Esophagus muscularis mucosa (tissue), 4 donors: ENCODE data around the gene KIAA2012.

Source experiments
- CTCF ChIP-seq, 3 experiments: fragments of 200-600 bp in 2 of 3; fragments of 450-650 bp in 1 of 3; sonication (generic) in 2 of 3; IDR thresholded peaks; one replicate each; pipeline ENCODE4 v1.5.1; 2017 to 2019; ENCODE audit warnings: antibody characterized with exemption in 3 of 3, mild to moderate bottlenecking in 2 of 3, moderate library complexity in 1 of 3
- EP300 ChIP-seq: sonication (generic); formaldehyde crosslinking; IDR thresholded peaks from one replicate; pipeline ENCODE4 v1.6.1; 2017; ENCODE audit warnings: antibody characterized with exemption
- POLR2A ChIP-seq: fragments of 450-650 bp; IDR thresholded peaks from one replicate; pipeline ENCODE4 v1.6.1; 2017; ENCODE audit warnings: antibody characterized with exemption, moderate library complexity, mild to moderate bottlenecking, low read depth
- POLR2AphosphoS5 ChIP-seq, 2 donors: sonication (generic); formaldehyde crosslinking; IDR thresholded peaks; one replicate each; pipeline ENCODE4 v1.6.1; 2017; ENCODE audit warnings: antibody characterized with exemption in 2 of 2

GRCh38 chr2:202067589-202067988 lies 5.5 kb upstream of the KIAA2012 start:
- no peak for TF ChIP-seq CTCF (IDR thresholded peaks at IDR 0.05)
- TF ChIP-seq POLR2A = no peak
- TF ChIP-seq EP300 = no peak
- no peak for TF ChIP-seq POLR2AphosphoS5 (IDR thresholded peaks at IDR 0.05)
